HG03457 (cell line): Measurements from ENCODE around the gene GRIN3A.
"Not testable (repeated sequence)": the region's sequence is repeated elsewhere in the genome, so short reads cannot be mapped to it uniquely, and the experiment has no call there.

Source experiments
- ATAC-seq: cut with Tn5 transposase; IDR thresholded peaks from one replicate; pipeline ENCODE4 v1.9.1; 2021; ENCODE audit warnings: moderate number of reproducible peaks; ENCODE audit not compliant: unreplicated experiment

GRIN3A gene

GRCh38 chr9:101635473-101635872 is 103.0 kb downstream of the GRIN3A start:
- no peak for ATAC-seq

GRCh38 chr9:101634741-101635409 is 103.6 kb downstream of the GRIN3A start:
- ATAC-seq, result no peak

GRCh38 chr9:101632611-101633010 is 105.8 kb downstream of the GRIN3A start:
- ATAC-seq, result no peak

- ATAC-seq, result no peak
Observed at GRCh38 chr9:101631892-101632291, 106.6 kb downstream of the GRIN3A start.

GRCh38 chr9:101629636-101630035 is 108.8 kb downstream of the GRIN3A start:
- ATAC-seq, result no peak

- no peak for ATAC-seq
Observed at GRCh38 chr9:101628173-101628572, 110.3 kb downstream of the GRIN3A start.

- ATAC-seq, result peak; percentile 80
Observed at GRCh38 chr9:101626295-101626694, 112.2 kb downstream of the GRIN3A start.

GRCh38 chr9:101625876-101626275 is 112.6 kb downstream of the GRIN3A start:
- ATAC-seq, result no peak

GRCh38 chr9:101620452-101620851 is 118.0 kb downstream of the GRIN3A start:
- no peak for ATAC-seq

GRCh38 chr9:101618698-101619097 is 119.7 kb downstream of the GRIN3A start:
- peak; percentile 63 for ATAC-seq

GRCh38 chr9:101605547-101605946 is 132.9 kb downstream of the GRIN3A start:
- ATAC-seq, result no peak

- ATAC-seq, result no peak
Observed at GRCh38 chr9:101604296-101604695, 134.2 kb downstream of the GRIN3A start.

GRCh38 chr9:101601904-101602765 is 136.3 kb downstream of the GRIN3A start:
- no peak for ATAC-seq

- ATAC-seq, result no peak
Observed at GRCh38 chr9:101594796-101595195, 143.7 kb downstream of the GRIN3A start, which contains the start of gene PPP3R2. Gene PPP3R2 (minus strand): TSS chr9:101594969. CDS start chr9:101594921, 48 bp downstream.

GRCh38 chr9:101593345-101593744 is 145.1 kb downstream of the GRIN3A start:
- no peak for ATAC-seq

GRCh38 chr9:101592788-101593187 is 145.7 kb downstream of the GRIN3A start:
- ATAC-seq, result no peak

- ATAC-seq, result no peak
Observed at GRCh38 chr9:101591787-101592446, 146.5 kb downstream of the GRIN3A start.

- ATAC-seq, result no peak
Observed at GRCh38 chr9:101590901-101591300, 147.5 kb downstream of the GRIN3A start.

- ATAC-seq, result not testable (repeated sequence)
Observed at GRCh38 chr9:101590074-101590473, 148.4 kb downstream of the GRIN3A start.

GRCh38 chr9:101587332-101588043 is 151.0 kb downstream of the GRIN3A start:
- ATAC-seq, result no peak

- peak; percentile 90 for ATAC-seq
Observed at GRCh38 chr9:101586651-101587050, 151.8 kb downstream of the GRIN3A start.
